ENCODE data around the gene ACMSD. TPM values are rescaled to one million over a fixed set of nuclear protein-coding genes. Genes with fewer than 3 reads are reported as not detected.

ACMSD gene
- total and polyA plus RNA-seq, 2 experiments from 2014 or later, result 6.7 to 8.6 TPM

DNA sequence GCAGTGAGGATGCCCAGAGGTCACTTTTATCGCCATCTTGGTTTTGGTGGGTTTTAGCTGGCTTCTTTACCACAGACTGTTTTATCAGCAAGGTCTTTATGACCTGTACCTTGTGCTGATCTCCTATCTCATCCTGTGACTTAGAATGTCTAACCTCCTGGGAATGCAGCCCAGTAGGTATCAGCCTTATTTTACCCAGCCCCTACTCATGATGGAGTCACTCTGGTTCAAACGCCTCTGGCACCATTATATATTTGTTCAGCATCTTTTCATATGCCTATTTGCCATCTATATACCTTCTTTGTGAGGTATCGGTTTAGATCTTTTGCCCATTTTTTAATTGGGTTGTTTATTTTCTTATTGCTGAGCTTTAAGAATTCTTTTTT lies 73.0 kb downstream of the ACMSD start:
- Histone ChIP-seq H3K36me3 (replicated peaks; ENCODE audit: insufficient read depth, low read depth) (no peaks in the 10 kb centered on the region), H3K9me3 (ENCODE audit: low read depth) (no peaks in the 10 kb centered on the region), H3K9me2 (replicated peaks; ENCODE audit: insufficient read depth) (no peaks in the 10 kb centered on the region), H3K27me3 (no peaks in the 10 kb centered on the region), H4K20me1 (ENCODE audit: insufficient read depth, poor library complexity, severe bottlenecking) (no peaks in the 10 kb centered on the region), H3K27ac (no peak overlapping the region), H2AFZ (no peak overlapping the region), H3K4me3 (no peak overlapping the region), H3K4me2 (no peak overlapping the region), H3K79me2 (peaks cover 1% of the 10 kb centered on the region), H3K4me1 (ENCODE audit: insufficient read depth) (no peaks in the 10 kb centered on the region)
- no peak for DNase-seq (ENCODE audit: low spot score)
- 88% methylated on average over 3 of the region's 3 CpGs for WGBS (ENCODE audit: low lambda C conversion rate, missing lambda C conversion rate)
- TF ChIP-seq EZH2phosphoT487 (IDR thresholded peaks at IDR 0.05; ENCODE audit: low read depth, severe bottlenecking, unreplicated experiment), result no peak
- no peak for TF ChIP-seq EZH2 (IDR thresholded peaks at IDR 0.05; ENCODE audit: borderline replicate concordance)
- TF ChIP-seq, protein P1, sequence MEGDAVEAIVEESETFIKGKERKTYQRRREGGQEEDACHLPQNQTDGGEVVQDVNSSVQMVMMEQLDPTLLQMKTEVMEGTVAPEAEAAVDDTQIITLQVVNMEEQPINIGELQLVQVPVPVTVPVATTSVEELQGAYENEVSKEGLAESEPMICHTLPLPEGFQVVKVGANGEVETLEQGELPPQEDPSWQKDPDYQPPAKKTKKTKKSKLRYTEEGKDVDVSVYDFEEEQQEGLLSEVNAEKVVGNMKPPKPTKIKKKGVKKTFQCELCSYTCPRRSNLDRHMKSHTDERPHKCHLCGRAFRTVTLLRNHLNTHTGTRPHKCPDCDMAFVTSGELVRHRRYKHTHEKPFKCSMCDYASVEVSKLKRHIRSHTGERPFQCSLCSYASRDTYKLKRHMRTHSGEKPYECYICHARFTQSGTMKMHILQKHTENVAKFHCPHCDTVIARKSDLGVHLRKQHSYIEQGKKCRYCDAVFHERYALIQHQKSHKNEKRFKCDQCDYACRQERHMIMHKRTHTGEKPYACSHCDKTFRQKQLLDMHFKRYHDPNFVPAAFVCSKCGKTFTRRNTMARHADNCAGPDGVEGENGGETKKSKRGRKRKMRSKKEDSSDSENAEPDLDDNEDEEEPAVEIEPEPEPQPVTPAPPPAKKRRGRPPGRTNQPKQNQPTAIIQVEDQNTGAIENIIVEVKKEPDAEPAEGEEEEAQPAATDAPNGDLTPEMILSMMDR (IDR thresholded peaks at IDR 0.05; ENCODE audit: poor library complexity), result no peak

DNA sequence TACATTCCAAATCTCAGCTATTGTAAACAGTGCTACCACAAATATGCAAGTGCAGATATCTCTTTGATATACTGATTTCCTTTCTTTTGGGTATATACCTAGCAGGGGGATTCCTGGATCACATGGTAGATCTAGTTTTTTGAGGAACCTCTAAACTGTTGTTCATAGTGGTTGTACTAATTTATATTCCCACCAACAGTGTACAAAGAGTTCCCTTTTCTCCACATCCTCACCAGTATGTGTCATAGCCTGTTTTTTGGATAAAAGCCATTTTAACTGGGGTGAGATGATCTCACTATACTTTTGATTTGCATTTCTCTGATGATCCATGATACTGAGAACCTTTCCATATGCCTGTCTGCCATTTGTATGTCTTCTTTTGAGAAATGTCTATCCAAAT lies 73.9 kb downstream of the ACMSD start:
- Histone ChIP-seq H4K20me1 (ENCODE audit: insufficient read depth, poor library complexity, severe bottlenecking) (no peaks in the 10 kb centered on the region), H3K79me2 (peaks cover 5% of the 10 kb centered on the region), H3K27me3 (no peaks in the 10 kb centered on the region), H3K9me2 (replicated peaks; ENCODE audit: insufficient read depth) (no peaks in the 10 kb centered on the region), H3K9me3 (ENCODE audit: low read depth) (no peaks in the 10 kb centered on the region), H3K4me3 (no peak overlapping the region), H3K27ac (no peak overlapping the region), H3K36me3 (replicated peaks; ENCODE audit: insufficient read depth, low read depth) (no peaks in the 10 kb centered on the region), H3K4me2 (no peak overlapping the region), H2AFZ (no peak overlapping the region), H3K4me1 (ENCODE audit: insufficient read depth) (peaks cover 6% of the 10 kb centered on the region)
- TF ChIP-seq EZH2phosphoT487 (IDR thresholded peaks at IDR 0.05; ENCODE audit: low read depth, severe bottlenecking, unreplicated experiment), result no peak
- TF ChIP-seq, protein P1 (IDR thresholded peaks at IDR 0.05; ENCODE audit: poor library complexity), result no peak
- no peak for TF ChIP-seq EZH2 (IDR thresholded peaks at IDR 0.05; ENCODE audit: borderline replicate concordance)
- DNase-seq (ENCODE audit: low spot score), result no peak

DNA sequence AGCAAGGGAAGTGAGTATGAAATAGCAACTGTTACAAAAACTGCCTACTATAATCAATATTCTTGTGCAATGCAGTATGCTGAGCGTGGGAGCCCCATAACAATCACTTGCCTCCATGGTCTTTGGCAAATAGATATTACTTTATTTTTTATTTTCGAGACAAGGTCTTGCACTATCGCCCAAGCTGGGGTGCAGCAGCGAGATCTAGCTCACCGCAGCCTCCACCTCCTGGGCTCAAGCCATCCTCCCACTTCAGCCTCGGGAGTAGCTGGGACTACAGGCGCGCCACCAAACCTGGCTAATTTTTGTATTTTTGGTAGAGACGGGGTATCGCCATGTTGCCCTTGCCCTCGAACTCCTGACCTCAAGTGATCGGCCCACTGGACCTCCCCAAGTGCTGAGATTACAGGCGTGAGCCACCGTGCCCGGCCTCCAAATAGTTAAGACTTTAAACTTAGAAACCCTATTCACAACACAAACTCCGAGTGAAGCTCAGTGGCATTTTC lies 79.0 kb downstream of the ACMSD start:
- Histone ChIP-seq H2AFZ (peak overlapping the region; percentile 85), H3K4me2 (peak overlapping the region; percentile 75), H3K27me3 (no peaks in the 10 kb centered on the region), H3K79me2 (peaks cover 41% of the 10 kb centered on the region), H3K9me3 (ENCODE audit: low read depth) (no peaks in the 10 kb centered on the region), H4K20me1 (ENCODE audit: insufficient read depth, poor library complexity, severe bottlenecking) (peaks cover 30% of the 10 kb centered on the region), H3K9me2 (replicated peaks; ENCODE audit: insufficient read depth) (no peaks in the 10 kb centered on the region), H3K4me1 (ENCODE audit: insufficient read depth) (peaks cover 14% of the 10 kb centered on the region), H3K4me3 (peak overlapping the region; percentile 60), H3K36me3 (replicated peaks; ENCODE audit: insufficient read depth, low read depth) (no peaks in the 10 kb centered on the region), H3K27ac (peak overlapping the region; percentile 99)
- TF ChIP-seq EZH2 (IDR thresholded peaks at IDR 0.05; ENCODE audit: borderline replicate concordance), result no peak
- no peak for TF ChIP-seq EZH2phosphoT487 (IDR thresholded peaks at IDR 0.05; ENCODE audit: low read depth, severe bottlenecking, unreplicated experiment)
- TF ChIP-seq, protein P1 (IDR thresholded peaks at IDR 0.05; ENCODE audit: poor library complexity), result no peak
- 44% methylated on average over 16 of the region's 16 CpGs for WGBS (ENCODE audit: low lambda C conversion rate, missing lambda C conversion rate)
- DNase-seq (ENCODE audit: low spot score), result peak; percentile 20
